ENCODE measurements around the gene ULK2.

- no peak for TF ChIP-seq CTCF (IDR thresholded peaks at IDR 0.05 in 4 of 5, conservative IDR thresholded peaks at IDR 0.05 in 1 of 5)
- TF ChIP-seq POLR2A (IDR thresholded peaks at IDR 0.05) = no peak
Measured at GRCh38 chr17:19880393-19880792, 12.7 kb upstream of the ULK2 start.
